HepG2 (cell line): Measurements from ENCODE around the gene CDC6. TPM values are rescaled to one million over a fixed set of nuclear protein-coding genes. Genes with fewer than 3 reads are reported as not detected.
A peak's percentile ranks its signal among the peaks of the same experiment; 100 is the strongest.

Source experiments
- ATAC-seq: fragments of 200-7000 bp; cut with Tn5 transposase; 3 replicates; pipeline ENCODE4 v1.9.1; 2020; ENCODE audit warnings: mild to moderate bottlenecking, moderate library complexity
- BruUV-seq: library from RNA; stranded (reverse); fragments of 400-500 nt; replicated peaks from 2 replicates; lab custom pipeline; 2021; lab: Mats Ljungman, UMichigan
- CTCF ChIA-PET: fragments of 300-600 bp; formaldehyde crosslinking; extraction: SDS; loops from one replicate; lab custom pipeline; 2021; ENCODE audit warnings: low total read pairs, inconsistent platforms, low intra/inter-chr PET ratio; lab: Yijun Ruan, JAX
- POLR2A ChIA-PET: fragments of 350-600 bp; sonication (Branson Sonifier 250); formaldehyde crosslinking; loops from one replicate; lab custom pipeline; 2020; ENCODE audit warnings: antibody characterized with exemption, inconsistent platforms; lab: Yijun Ruan, JAX
- DNase-seq: peaks from one replicate; pipeline ENCODE4 v3.0.0-alpha.2; 2015; ENCODE audit warnings: low spot score
- FAIRE-seq: peaks from 3 replicates; lab custom pipeline; 2011; peaks lifted over from hg19 to GRCh38; lab: Jason Lieb, UNC
- H2AFZ ChIP-seq: one replicate; pipeline ENCODE4 v1.6.1; 2011; ENCODE audit warnings: low read length, inconsistent platforms
- H3K27ac ChIP-seq: fragments of 300-600 bp; 3 replicates; pipeline ENCODE4 v1.8.0; 2011; ENCODE audit warnings: mixed run types, mild to moderate bottlenecking, mixed read lengths, low read length, inconsistent platforms; ENCODE audit not compliant: insufficient read depth; ENCODE audit errors: extremely low read length
- H3K27me3 ChIP-seq, 2 experiments: fragments of 200-600 bp in 1 of 2; 2 replicates in 1 of 2; 3 replicates in 1 of 2; pipeline versions ENCODE4 v1.6.0 to v1.8.0; 2011; ENCODE audit warnings: low read length in 2 of 2, mild to moderate bottlenecking in 2 of 2, moderate library complexity in 2 of 2, inconsistent platforms in 1 of 2; ENCODE audit not compliant: insufficient read depth in 2 of 2, control insufficient read depth in 1 of 2
- H3K36me3 ChIP-seq, 2 experiments: fragments of 200-600 bp in 1 of 2; replicated peaks in 1 of 2; 2 replicates in 1 of 2; 3 replicates in 1 of 2; pipeline versions ENCODE4 v1.5.1 to v1.8.0; 2011; ENCODE audit warnings: low read length in 2 of 2, inconsistent platforms in 1 of 2; ENCODE audit not compliant: insufficient read depth in 2 of 2, control insufficient read depth in 1 of 2
- H3K4me1 ChIP-seq: 2 replicates; pipeline ENCODE4 v1.5.1; 2012; ENCODE audit warnings: low read length, inconsistent platforms; ENCODE audit not compliant: insufficient read depth
- H3K4me2 ChIP-seq: 2 replicates; pipeline ENCODE4 v1.6.0; 2011; ENCODE audit warnings: low read depth, low read length, inconsistent platforms
- H3K4me3 ChIP-seq, 3 experiments: fragments of 200-600 bp in 1 of 3; sonication (generic), shearing (Covaris generic) in 1 of 3; replicated peaks in 1 of 3; 2 replicates each; pipeline ENCODE4 v1.5.1; 2011 to 2016; ENCODE audit warnings: low read length in 3 of 3, inconsistent platforms in 2 of 3, low read depth in 2 of 3, mild to moderate bottlenecking in 2 of 3, control low read depth in 1 of 3, mixed read lengths in 1 of 3; ENCODE audit not compliant: insufficient read depth in 1 of 3
- H3K79me2 ChIP-seq: one replicate; pipeline ENCODE4 v1.6.1; 2011; ENCODE audit warnings: low read length, inconsistent platforms; ENCODE audit not compliant: insufficient read depth
- H3K9ac ChIP-seq: 2 replicates; pipeline ENCODE4 v1.6.0; 2011; ENCODE audit warnings: mild to moderate bottlenecking, low read depth, low read length, inconsistent platforms; ENCODE audit not compliant: insufficient read depth
- H3K9me3 ChIP-seq: 2 replicates; pipeline ENCODE4 v1.5.1; 2012; ENCODE audit warnings: mild to moderate bottlenecking, low read length
- H4K20me1 ChIP-seq: 2 replicates; pipeline ENCODE4 v1.6.0; 2011; ENCODE audit warnings: inconsistent platforms, mild to moderate bottlenecking, low read length, moderate library complexity; ENCODE audit not compliant: insufficient read depth
- FOXC1 ChIP-seq: sonication (generic); formaldehyde crosslinking; IDR thresholded peaks from 2 replicates; pipeline ENCODE4 v1.8.0; 2022; ENCODE audit warnings: mild to moderate bottlenecking, missing genetic modification reagents, borderline replicate concordance
- GABPB1 ChIP-seq: IDR thresholded peaks from 2 replicates; pipeline ENCODE4 v1.6.1; 2016; ENCODE audit warnings: mild to moderate bottlenecking, missing genetic modification reagents, moderate library complexity, missing compliant biosample characterization
- IKZF5 ChIP-seq: IDR thresholded peaks from 2 replicates; pipeline ENCODE4 v1.6.1; 2018; ENCODE audit warnings: missing genetic modification reagents, mild to moderate bottlenecking, missing compliant biosample characterization
- NCOA2 ChIP-seq: sonication (generic); formaldehyde crosslinking; IDR thresholded peaks from 2 replicates; pipeline ENCODE4 v1.8.0; 2022; ENCODE audit warnings: inconsistent platforms
- PHF21A ChIP-seq: sonication (generic); formaldehyde crosslinking; IDR thresholded peaks from 2 replicates; pipeline ENCODE4 v1.5.0; 2020; ENCODE audit warnings: mild to moderate bottlenecking, missing genetic modification reagents
- POLR2AphosphoS2 ChIP-seq: IDR thresholded peaks from 2 replicates; pipeline ENCODE4 v1.6.1; 2011; ENCODE audit warnings: low read depth, low read length, improper control_type of control experiment
- REST ChIP-seq, 2 experiments: IDR thresholded peaks; 2 replicates each; pipeline ENCODE4 v1.6.1; 2011 to 2012; ENCODE audit warnings: low read length in 2 of 2, borderline replicate concordance in 1 of 2, low read depth in 1 of 2, mild to moderate bottlenecking in 1 of 2, moderate library complexity in 1 of 2
- RXRB ChIP-seq: IDR thresholded peaks from 2 replicates; pipeline ENCODE4 v1.6.1; 2016; ENCODE audit warnings: borderline replicate concordance, missing genetic modification reagents, missing compliant biosample characterization
- SP5 ChIP-seq: IDR thresholded peaks from 2 replicates; pipeline ENCODE4 v1.6.1; 2016; ENCODE audit warnings: low read depth, borderline replicate concordance
- TRAFD1 ChIP-seq: sonication (generic); formaldehyde crosslinking; IDR thresholded peaks from 2 replicates; pipeline ENCODE4 v1.5.1; 2020; ENCODE audit warnings: missing genetic modification reagents, mild to moderate bottlenecking, borderline replicate concordance
- ZNF224 ChIP-seq: sonication (generic); formaldehyde crosslinking; IDR thresholded peaks from 2 replicates; pipeline ENCODE4 v1.5.0; 2020; ENCODE audit warnings: mild to moderate bottlenecking, missing genetic modification reagents
- ZNF260 ChIP-seq: sonication (generic); formaldehyde crosslinking; IDR thresholded peaks from 2 replicates; pipeline ENCODE4 v1.4.0; 2020; ENCODE audit warnings: missing genetic modification reagents, low read depth, mild to moderate bottlenecking, borderline replicate concordance
- ZNF281 ChIP-seq: sonication (generic); formaldehyde crosslinking; IDR thresholded peaks from 2 replicates; pipeline ENCODE4 v1.4.0; 2020; ENCODE audit warnings: missing genetic modification reagents, borderline replicate concordance
- ZNF331 ChIP-seq: sonication (generic); formaldehyde crosslinking; IDR thresholded peaks from 2 replicates; pipeline ENCODE4 v1.4.0; 2020; ENCODE audit warnings: missing genetic modification reagents
- ZNF563 ChIP-seq: sonication (generic); formaldehyde crosslinking; IDR thresholded peaks from 2 replicates; pipeline ENCODE4 v1.8.0; 2022; ENCODE audit warnings: mild to moderate bottlenecking, moderate library complexity, missing genetic modification reagents
- WGBS: methylation state at CpG from one replicate; pipeline ENCODE4 v1.1.6; 2017; ENCODE audit warnings: low lambda C conversion rate; 5-methylcytosine and 5-hydroxymethylcytosine counted together
- in situ Hi-C: cut with HindIII; loops from 2 replicates; pipeline ENCODE4 v1.10.0; 2017; ENCODE audit warnings: low pct_unique_long_range_greater_than_20kb; ENCODE audit not compliant: extremely low pct_ligation_motif_present
- intact Hi-C: fragments of 100-400 bp; cut with micrococcal nuclease; formaldehyde crosslinking; loops from one replicate; pipeline ENCODE4 v1.10.0; 2022; ENCODE audit not compliant: unreplicated experiment
- polyA plus RNA-seq, 8 experiments: library from polyadenylated mRNA; depleted of rRNA in 3 of 8; stranded (reverse) in 7 of 8; unstranded in 1 of 8; fragments of >200 nt; fragmentation: Illumina TruSeq in 4 of 8; extraction: Trizol in 4 of 8; gene quantifications; 2 replicates each; pipeline versions ENCODE4 v1.2.1 to v1.2.3, GENCODE V29; 2011 to 2016; ENCODE audit warnings: low read depth in 4 of 8, missing spikeins in 1 of 8, mixed read lengths in 1 of 8; ENCODE audit not compliant: insufficient read depth in 1 of 8
- total RNA-seq, 5 experiments: library from RNA; depleted of rRNA; stranded (reverse); fragments of >200 nt; fragmentation: Illumina TruSeq; extraction: Trizol; gene quantifications; 2 replicates each; pipeline ENCODE4 v1.2.3, GENCODE V29; 2016; ENCODE audit warnings: low read depth in 1 of 5

Gene CDC6
- total and polyA plus RNA-seq, 2 of the 13 experiments (the other 11 are each of a cell fraction or from before 2014, with no cell fraction given) = 17.4 to 114 TPM

GRCh38 chr17:40326832-40327199, 39.1 kb downstream of the CDC6 start:
- DNase-seq = no peak
- TF ChIP-seq SP5 (CRISPR knock-in tag) = peak; percentile 71
- TF ChIP-seq TRAFD1 (CRISPR knock-in tag) = no peak
- TF ChIP-seq REST (IDR thresholded peaks at IDR 0.05; ENCODE audit: borderline replicate concordance in 1 of 2, low read depth in 1 of 2, low read length in 2 of 2) = no peak
- TF ChIP-seq GABPB1 = no peak
- TF ChIP-seq NCOA2 = peak; percentile 35; the same call in 1 of the 2 replicates
- 0 out of 2 replicates have a peak, but pooled peaks have one; percentile 29 for TF ChIP-seq IKZF5
- TF ChIP-seq POLR2AphosphoS2 = no peak
- TF ChIP-seq FOXC1 = peak; percentile 6; the same call in 1 of the 2 replicates
- no peak for TF ChIP-seq ZNF260
- peak; percentile 42; the same call in 1 of the 2 replicates for TF ChIP-seq ZNF331
- 0 out of 2 replicates have a peak, but pooled peaks have one; percentile 27 for TF ChIP-seq PHF21A
- no peak for TF ChIP-seq ZNF563
- no peak for TF ChIP-seq ZNF281
- no peak for TF ChIP-seq ZNF224
- peak; percentile 72; the same call in 1 of the 2 replicates for TF ChIP-seq RXRB

More at GRCh38 chr17:40326832-40327199, 39.1 kb downstream of the CDC6 start:
- FAIRE-seq (peak; percentile 81), ATAC-seq (peak; percentile 59)
- Histone ChIP-seq H3K9ac (no peak overlapping the region), H3K4me3 (peak overlapping the region in 1 of 3 experiments; percentile 3; a peak in 1 of 6 replicates), H3K4me2 (peak overlapping the region; percentile 52), H3K27me3 (no peaks in the 10 kb centered on the region), H2AFZ (no peak overlapping the region), H4K20me1 (peaks cover 37% of the 10 kb centered on the region), H3K36me3 (peaks cover 0 to 4% of the 10 kb centered on the region in 2 experiments; a peak in 1 of 5 replicates), H3K9me3 (no peaks in the 10 kb centered on the region), H3K79me2 (peaks cover 25% of the 10 kb centered on the region), H3K4me1 (peaks cover 81% of the 10 kb centered on the region), H3K27ac (no peak overlapping the region)
- intact Hi-C loops (no loop called here), in situ Hi-C loops (no loop called here)
- ChIA-PET POLR2A (interaction anchor here (1.0 to 5.3 kb wide), 5 partner anchors 9 to 399 kb away, joined by 3 to 48 read pairs (median 5); partner anchors contain the start of genes LRRC3C and ORMDL3), CTCF (no interaction called here)
- WGBS = 8% methylated on average over 1 of the region's 1 CpG
- no TSS peak for BruUV-seq
